Common myeloid progenitor, CD34-positive (primary cell): ENCODE data around the gene SLC10A4.

Experiments used
- CTCF ChIA-PET: fragments of 350-600 bp; sonication (Branson Sonifier 250); formaldehyde crosslinking; loops from one replicate; lab custom pipeline; 2021; ENCODE audit warnings: antibody characterized with exemption; lab: Charles Lee
- POLR2A ChIA-PET: fragments of 350-600 bp; sonication (Branson Sonifier 250); formaldehyde crosslinking; loops from one replicate; lab custom pipeline; 2021; ENCODE audit warnings: antibody characterized with exemption; lab: Charles Lee
- DNase-seq, 3 donors: peaks; one replicate each; pipeline versions ENCODE4 v3.0.0 to v3.0.0-alpha.2; 2013
- H3K27ac ChIP-seq, 2 experiments: 1 replicate in 1 of 2; 2 replicates in 1 of 2; pipeline ENCODE4 v1.7.0; 2013; ENCODE audit warnings: inconsistent platforms in 2 of 2, low read length in 2 of 2, mild to moderate bottlenecking in 2 of 2, low read depth in 1 of 2, moderate library complexity in 1 of 2; ENCODE audit not compliant: severe bottlenecking in 2 of 2, insufficient read depth in 1 of 2, poor library complexity in 1 of 2
- H3K27me3 ChIP-seq, 5 experiments: replicated peaks in 2 of 5; 1 replicate in 3 of 5; 2 replicates in 2 of 5; pipeline versions ENCODE4 v1.6.1 to v1.7.0; 2013; ENCODE audit warnings: low read length in 4 of 5, mild to moderate bottlenecking in 2 of 5, moderate library complexity in 2 of 5, inconsistent platforms in 1 of 5; ENCODE audit not compliant: insufficient read depth in 5 of 5, control insufficient read depth in 4 of 5
- H3K36me3 ChIP-seq, 4 experiments: 1 replicate in 2 of 4; 2 replicates in 2 of 4; pipeline versions ENCODE4 v1.6.1 to v1.7.0; 2013; ENCODE audit warnings: low read length in 3 of 4, control low read depth in 1 of 4, mild to moderate bottlenecking in 1 of 4; ENCODE audit not compliant: control insufficient read depth in 4 of 4, insufficient read depth in 4 of 4
- H3K4me1 ChIP-seq, 4 experiments: 1 replicate in 3 of 4; 2 replicates in 1 of 4; pipeline versions ENCODE4 v1.6.1 to v1.7.1; 2013; ENCODE audit warnings: low read length in 3 of 4, mild to moderate bottlenecking in 3 of 4, control low read depth in 1 of 4, inconsistent platforms in 1 of 4, moderate library complexity in 1 of 4; ENCODE audit not compliant: control insufficient read depth in 4 of 4, insufficient read depth in 4 of 4; ENCODE audit errors: control extremely low read depth in 1 of 4
- H3K4me3 ChIP-seq, 7 experiments: 1 replicate in 4 of 7; 2 replicates in 3 of 7; pipeline versions ENCODE4 v1.5.1 to v1.7.0; 2013; ENCODE audit warnings: mild to moderate bottlenecking in 7 of 7, low read length in 6 of 7, moderate library complexity in 6 of 7, inconsistent platforms in 2 of 7, low read depth in 2 of 7, control low read depth in 1 of 7; ENCODE audit not compliant: insufficient read depth in 4 of 7, control insufficient read depth in 1 of 7; ENCODE audit errors: extremely low read depth in 1 of 7
- H3K9me3 ChIP-seq, 5 experiments: 1 replicate in 4 of 5; 2 replicates in 1 of 5; pipeline versions ENCODE4 v1.6.1 to v1.7.1; 2013; ENCODE audit warnings: low read length in 4 of 5, mild to moderate bottlenecking in 2 of 5, inconsistent platforms in 1 of 5, low read depth in 1 of 5, moderate library complexity in 1 of 5; ENCODE audit not compliant: control insufficient read depth in 4 of 5, insufficient read depth in 2 of 5; ENCODE audit errors: control extremely low read depth in 1 of 5
- WGBS: methylation state at CpG from one replicate; pipeline ENCODE4 v1.1.5; 2013; ENCODE audit not compliant: insufficient coverage; 5-methylcytosine and 5-hydroxymethylcytosine counted together

The SLC10A4 gene

GRCh38 chr4:48491514-48492176 lies 8.5 kb downstream of the SLC10A4 start:
- Histone ChIP-seq H3K36me3 (peaks cover 0 to 2% (median 1%) of the 10 kb centered on the region in 4 experiments), H3K4me3 (peak overlapping the region in 2 of 7 experiments; percentile 43 to 48), H3K4me1 (peaks cover 0 to 13% (median 8%) of the 10 kb centered on the region in 4 experiments), H3K27ac (no peak overlapping the region), H3K9me3 (peaks cover 0 to 3% (median 0%) of the 10 kb centered on the region in 5 experiments), H3K27me3 (peaks cover 17 to 60% (median 33%) of the 10 kb centered on the region in 5 experiments)
- POLR2A ChIA-PET = no interaction called here
- CTCF ChIA-PET = interaction anchor here (1.4 kb wide), 2 partner anchors 9 to 20 kb away, joined by 3 to 4 read pairs; no protein-coding TSS in a partner anchor
- WGBS = 80% methylated on average over 22 of the region's 23 CpGs
- no peak for DNase-seq

- H3K9me3 ChIP-seq = peaks cover 0 to 3% (median 0%) of the 10 kb centered on the region in 5 experiments
- no peak overlapping the region for H3K4me3 ChIP-seq
- no peak overlapping the region for H3K27ac ChIP-seq
- POLR2A ChIA-PET = no interaction called here
- CTCF ChIA-PET = interaction anchor here (2.0 kb wide), 1 partner anchor 12 kb away, joined by 4 read pairs; no protein-coding TSS in a partner anchor
- H3K27me3 ChIP-seq = peaks cover 10 to 42% (median 20%) of the 10 kb centered on the region in 5 experiments
- DNase-seq = no peak
- WGBS = 96% methylated on average over 3 of the region's 4 CpGs
- H3K36me3 ChIP-seq = peaks cover 0 to 6% (median 2%) of the 10 kb centered on the region in 4 experiments
- peaks cover 0 to 13% (median 8%) of the 10 kb centered on the region in 4 experiments for H3K4me1 ChIP-seq
Measured at GRCh38 chr4:48493452-48494100, 10.4 kb downstream of the SLC10A4 start.

- peaks cover 0 to 2% (median 0%) of the 10 kb centered on the region in 4 experiments for H3K4me1 ChIP-seq
- CTCF ChIA-PET = interaction anchor here (0.8 to 1.0 kb wide), 2 partner anchors 156 to 368 kb away, joined by 3 read pairs; no protein-coding TSS in a partner anchor
- H3K27ac ChIP-seq = no peak overlapping the region
- H3K36me3 ChIP-seq = peaks cover 4 to 25% (median 10%) of the 10 kb centered on the region in 4 experiments
- H3K9me3 ChIP-seq = peaks cover 0 to 3% (median 0%) of the 10 kb centered on the region in 5 experiments
- H3K4me3 ChIP-seq = no peak overlapping the region
- no peak for DNase-seq
- POLR2A ChIA-PET = no interaction called here
- 100% methylated on average over 1 of the region's 2 CpGs for WGBS
- H3K27me3 ChIP-seq = peaks cover 0 to 18% (median 14%) of the 10 kb centered on the region in 5 experiments
Measured at GRCh38 chr4:48495941-48496340, 12.8 kb downstream of the SLC10A4 start.

GRCh38 chr4:48498895-48499294 lies 15.8 kb downstream of the SLC10A4 start:
- no peak overlapping the region for H3K4me3 ChIP-seq
- no peaks in the 10 kb centered on the region for H3K9me3 ChIP-seq
- CTCF ChIA-PET = interaction anchor here (0.7 kb wide), 1 partner anchor 17 kb away, joined by 3 read pairs; no protein-coding TSS in a partner anchor
- H3K36me3 ChIP-seq = peaks cover 9 to 37% (median 16%) of the 10 kb centered on the region in 4 experiments
- no peaks in the 10 kb centered on the region for H3K4me1 ChIP-seq
- H3K27me3 ChIP-seq = no peaks in the 10 kb centered on the region
- no peak overlapping the region for H3K27ac ChIP-seq
- POLR2A ChIA-PET = no interaction called here
- no peak for DNase-seq
- 100% methylated on average over 1 of the region's 4 CpGs for WGBS

GRCh38 chr4:48499551-48500066 lies 16.5 kb downstream of the SLC10A4 start:
- Histone ChIP-seq H3K4me3 (no peak overlapping the region), H3K9me3 (no peaks in the 10 kb centered on the region), H3K27me3 (no peaks in the 10 kb centered on the region), H3K27ac (no peak overlapping the region), H3K4me1 (peaks cover 0 to 4% (median 0%) of the 10 kb centered on the region in 4 experiments), H3K36me3 (peaks cover 9 to 37% (median 17%) of the 10 kb centered on the region in 4 experiments)
- DNase-seq = no peak
- WGBS = no CpG with 5 or more reads among the region's 3 CpGs
- ChIA-PET CTCF (interaction anchor here (0.7 kb wide), 1 partner anchor 18 kb away, joined by 3 read pairs; no protein-coding TSS in a partner anchor), POLR2A (no interaction called here)

GRCh38 chr4:48503233-48504025 lies 20.3 kb downstream of the SLC10A4 start:
- WGBS = 100% methylated on average over 1 of the region's 4 CpGs
- H3K36me3 ChIP-seq = peaks cover 15 to 54% (median 21%) of the 10 kb centered on the region in 4 experiments

More at GRCh38 chr4:48503233-48504025, 20.3 kb downstream of the SLC10A4 start:
- Histone ChIP-seq H3K9me3 (no peaks in the 10 kb centered on the region), H3K4me3 (no peak overlapping the region), H3K27ac (no peak overlapping the region), H3K4me1 (peaks cover 0 to 4% (median 0%) of the 10 kb centered on the region in 4 experiments), H3K27me3 (no peaks in the 10 kb centered on the region)
- ChIA-PET CTCF (no interaction called here), POLR2A (no interaction called here)
- DNase-seq = no peak
